HepG2 (cell line): ENCODE data around the gene CERS1. TPM values are rescaled to one million over a fixed set of nuclear protein-coding genes. Genes with fewer than 3 reads are reported as not detected.
A peak's percentile ranks its signal among the peaks of the same experiment; 100 is the strongest.

ENCODE experiments used
- ATAC-seq: fragments of 200-7000 bp; cut with Tn5 transposase; 3 replicates; pipeline ENCODE4 v1.9.1; 2020; ENCODE audit warnings: mild to moderate bottlenecking, moderate library complexity
- Bru-seq: library from RNA; stranded (reverse); fragments of 400-500 nt; gene quantifications from one replicate; lab custom pipeline; 2021; lab: Mats Ljungman, UMichigan
- BruChase-seq, 2 experiments: library from RNA; stranded (reverse); fragments of 400-500 nt; gene quantifications; one replicate each; lab custom pipeline; 2021; lab: Mats Ljungman, UMichigan
- BruUV-seq: library from RNA; stranded (reverse); fragments of 400-500 nt; replicated peaks from 2 replicates; lab custom pipeline; 2021; lab: Mats Ljungman, UMichigan
- CTCF ChIA-PET: fragments of 300-600 bp; formaldehyde crosslinking; extraction: SDS; loops from one replicate; lab custom pipeline; 2021; ENCODE audit warnings: low total read pairs, inconsistent platforms, low intra/inter-chr PET ratio; lab: Yijun Ruan, JAX
- POLR2A ChIA-PET: fragments of 350-600 bp; sonication (Branson Sonifier 250); formaldehyde crosslinking; loops from one replicate; lab custom pipeline; 2020; ENCODE audit warnings: antibody characterized with exemption, inconsistent platforms; lab: Yijun Ruan, JAX
- DNase-seq: peaks from one replicate; pipeline ENCODE4 v3.0.0-alpha.2; 2015; ENCODE audit warnings: low spot score
- FAIRE-seq: peaks from 3 replicates; lab custom pipeline; 2011; peaks lifted over from hg19 to GRCh38; lab: Jason Lieb, UNC
- H2AFZ ChIP-seq: one replicate; pipeline ENCODE4 v1.6.1; 2011; ENCODE audit warnings: low read length, inconsistent platforms
- H3K27ac ChIP-seq: fragments of 300-600 bp; 3 replicates; pipeline ENCODE4 v1.8.0; 2011; ENCODE audit warnings: mixed run types, mild to moderate bottlenecking, mixed read lengths, low read length, inconsistent platforms; ENCODE audit not compliant: insufficient read depth; ENCODE audit errors: extremely low read length
- H3K27me3 ChIP-seq, 2 experiments: fragments of 200-600 bp in 1 of 2; 2 replicates in 1 of 2; 3 replicates in 1 of 2; pipeline versions ENCODE4 v1.6.0 to v1.8.0; 2011; ENCODE audit warnings: low read length in 2 of 2, mild to moderate bottlenecking in 2 of 2, moderate library complexity in 2 of 2, inconsistent platforms in 1 of 2; ENCODE audit not compliant: insufficient read depth in 2 of 2, control insufficient read depth in 1 of 2
- H3K36me3 ChIP-seq, 2 experiments: fragments of 200-600 bp in 1 of 2; replicated peaks in 1 of 2; 2 replicates in 1 of 2; 3 replicates in 1 of 2; pipeline versions ENCODE4 v1.5.1 to v1.8.0; 2011; ENCODE audit warnings: low read length in 2 of 2, inconsistent platforms in 1 of 2; ENCODE audit not compliant: insufficient read depth in 2 of 2, control insufficient read depth in 1 of 2
- H3K4me1 ChIP-seq: 2 replicates; pipeline ENCODE4 v1.5.1; 2012; ENCODE audit warnings: low read length, inconsistent platforms; ENCODE audit not compliant: insufficient read depth
- H3K4me2 ChIP-seq: 2 replicates; pipeline ENCODE4 v1.6.0; 2011; ENCODE audit warnings: low read depth, low read length, inconsistent platforms
- H3K4me3 ChIP-seq, 3 experiments: fragments of 200-600 bp in 1 of 3; sonication (generic), shearing (Covaris generic) in 1 of 3; replicated peaks in 1 of 3; 2 replicates each; pipeline ENCODE4 v1.5.1; 2011 to 2016; ENCODE audit warnings: low read length in 3 of 3, inconsistent platforms in 2 of 3, low read depth in 2 of 3, mild to moderate bottlenecking in 2 of 3, control low read depth in 1 of 3, mixed read lengths in 1 of 3; ENCODE audit not compliant: insufficient read depth in 1 of 3
- H3K79me2 ChIP-seq: one replicate; pipeline ENCODE4 v1.6.1; 2011; ENCODE audit warnings: low read length, inconsistent platforms; ENCODE audit not compliant: insufficient read depth
- H3K9ac ChIP-seq: 2 replicates; pipeline ENCODE4 v1.6.0; 2011; ENCODE audit warnings: mild to moderate bottlenecking, low read depth, low read length, inconsistent platforms; ENCODE audit not compliant: insufficient read depth
- H3K9me3 ChIP-seq: 2 replicates; pipeline ENCODE4 v1.5.1; 2012; ENCODE audit warnings: mild to moderate bottlenecking, low read length
- H4K20me1 ChIP-seq: 2 replicates; pipeline ENCODE4 v1.6.0; 2011; ENCODE audit warnings: inconsistent platforms, mild to moderate bottlenecking, low read length, moderate library complexity; ENCODE audit not compliant: insufficient read depth
- SAFB2 ChIP-seq: sonication (generic); formaldehyde crosslinking; IDR thresholded peaks from 2 replicates; pipeline ENCODE4 v1.5.1; 2020; ENCODE audit warnings: missing genetic modification reagents, low read depth, mild to moderate bottlenecking, borderline replicate concordance
- SPEN ChIP-seq: sonication (generic); formaldehyde crosslinking; IDR thresholded peaks from 2 replicates; pipeline ENCODE4 v1.5.1; 2020; ENCODE audit warnings: low read depth, mild to moderate bottlenecking, missing genetic modification reagents
- TAF1 ChIP-seq: sonication (generic); formaldehyde crosslinking; IDR thresholded peaks from 2 replicates; pipeline ENCODE4 v1.4.0; 2020; ENCODE audit warnings: missing genetic modification reagents
- TEAD3 ChIP-seq: optimal IDR thresholded peaks from 2 replicates; pipeline ENCODE3; 2016; ENCODE audit warnings: borderline replicate concordance
- WGBS: methylation state at CpG from one replicate; pipeline ENCODE4 v1.1.6; 2017; ENCODE audit warnings: low lambda C conversion rate; 5-methylcytosine and 5-hydroxymethylcytosine counted together
- in situ Hi-C: cut with HindIII; loops from 2 replicates; pipeline ENCODE4 v1.10.0; 2017; ENCODE audit warnings: low pct_unique_long_range_greater_than_20kb; ENCODE audit not compliant: extremely low pct_ligation_motif_present
- intact Hi-C: fragments of 100-400 bp; cut with micrococcal nuclease; formaldehyde crosslinking; loops from one replicate; pipeline ENCODE4 v1.10.0; 2022; ENCODE audit not compliant: unreplicated experiment
- long read RNA-seq, 2 experiments: library from RNA in 1 of 2; library from polyadenylated mRNA in 1 of 2; stranded (forward) in 1 of 2; unstranded in 1 of 2; transcript quantifications; one replicate each; pipeline ENCODE4 v2.0.0, GENCODE V29; 2019 to 2022
- polyA minus RNA-seq, 3 experiments: library from RNA; depleted of rRNA, polyadenylated mRNA; stranded (reverse); fragments of >200 nt; gene quantifications; 2 replicates each; pipeline ENCODE4 v1.2.3, GENCODE V29; 2011; ENCODE audit warnings: low replicate concordance in 1 of 3
- polyA plus RNA-seq, 8 experiments: library from polyadenylated mRNA; depleted of rRNA in 3 of 8; stranded (reverse) in 7 of 8; unstranded in 1 of 8; fragments of >200 nt; fragmentation: Illumina TruSeq in 4 of 8; extraction: Trizol in 4 of 8; gene quantifications; 2 replicates each; pipeline versions ENCODE4 v1.2.1 to v1.2.3, GENCODE V29; 2011 to 2016; ENCODE audit warnings: low read depth in 4 of 8, missing spikeins in 1 of 8, mixed read lengths in 1 of 8; ENCODE audit not compliant: insufficient read depth in 1 of 8
- total RNA-seq, 5 experiments: library from RNA; depleted of rRNA; stranded (reverse); fragments of >200 nt; fragmentation: Illumina TruSeq; extraction: Trizol; gene quantifications; 2 replicates each; pipeline ENCODE4 v1.2.3, GENCODE V29; 2016; ENCODE audit warnings: low read depth in 1 of 5
- TF ChIP-seq, protein P1 (sequence below): IDR thresholded peaks from 2 replicates; pipeline ENCODE4 v1.6.1; 2016; ENCODE audit warnings: missing compliant biosample characterization, missing genetic modification reagents, borderline replicate concordance
- TF ChIP-seq, protein P2 (sequence below): IDR thresholded peaks from 2 replicates; pipeline ENCODE4 v1.6.1; 2012; ENCODE audit warnings: inconsistent platforms
- TF ChIP-seq, protein P3 (sequence below): sonication (generic); formaldehyde crosslinking; IDR thresholded peaks from 2 replicates; pipeline ENCODE4 v1.8.1; 2023; ENCODE audit warnings: mild to moderate bottlenecking, moderate library complexity, missing genetic modification reagents
- TF ChIP-seq, protein P4 (sequence below): sonication (generic); formaldehyde crosslinking; IDR thresholded peaks from 2 replicates; pipeline ENCODE4 v1.8.0; 2022; ENCODE audit warnings: low read depth, missing genetic modification reagents

The CERS1 gene, protein sequence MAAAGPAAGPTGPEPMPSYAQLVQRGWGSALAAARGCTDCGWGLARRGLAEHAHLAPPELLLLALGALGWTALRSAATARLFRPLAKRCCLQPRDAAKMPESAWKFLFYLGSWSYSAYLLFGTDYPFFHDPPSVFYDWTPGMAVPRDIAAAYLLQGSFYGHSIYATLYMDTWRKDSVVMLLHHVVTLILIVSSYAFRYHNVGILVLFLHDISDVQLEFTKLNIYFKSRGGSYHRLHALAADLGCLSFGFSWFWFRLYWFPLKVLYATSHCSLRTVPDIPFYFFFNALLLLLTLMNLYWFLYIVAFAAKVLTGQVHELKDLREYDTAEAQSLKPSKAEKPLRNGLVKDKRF
- 2.3 and 4.6 TPM in 2 replicates for total RNA-seq (2016; rRNA removed; fragmentation: Illumina TruSeq; extraction: Trizol)
- total RNA-seq (2016; cell fraction: cytosol; rRNA removed; fragmentation: Illumina TruSeq; extraction: Trizol; ENCODE audit: low read depth) = 5.9 and 6.2 TPM in 2 replicates
- total RNA-seq (2016; cell fraction: insoluble cytoplasmic fraction; rRNA removed; fragmentation: Illumina TruSeq; extraction: Trizol) = 2.4 and 5.4 TPM in 2 replicates
- total RNA-seq (2016; cell fraction: membrane; rRNA removed; fragmentation: Illumina TruSeq; extraction: Trizol) = 8.1 and 8.5 TPM in 2 replicates
- total RNA-seq (2016; cell fraction: nucleus; rRNA removed; fragmentation: Illumina TruSeq; extraction: Trizol) = 3.8 and 4.7 TPM in 2 replicates
- 9.8 and 18.8 TPM in 2 replicates for polyA plus RNA-seq (2011; rRNA removed)
- 11.5 and 15.3 TPM in 2 replicates for polyA plus RNA-seq (2011; cell fraction: cytosol; rRNA removed)
- 12.2 and 12.9 TPM in 2 replicates for polyA plus RNA-seq (2011; cell fraction: nucleus; rRNA removed)
- polyA plus RNA-seq (2012) = 4.3 and 5.9 TPM in 2 replicates
- 8.6 and 10.1 TPM in 2 replicates for polyA plus RNA-seq (2016; cell fraction: cytosol; fragmentation: Illumina TruSeq; extraction: Trizol; ENCODE audit: low read depth)
- 3.8 and 4.5 TPM in 2 replicates for polyA plus RNA-seq (2016; cell fraction: insoluble cytoplasmic fraction; fragmentation: Illumina TruSeq; extraction: Trizol; ENCODE audit: low read depth)
- 11.3 and 12.9 TPM in 2 replicates for polyA plus RNA-seq (2016; cell fraction: membrane; fragmentation: Illumina TruSeq; extraction: Trizol; ENCODE audit: low read depth)
- 11.5 and 12.9 TPM in 2 replicates for polyA plus RNA-seq (2016; cell fraction: nucleus; fragmentation: Illumina TruSeq; extraction: Trizol; ENCODE audit: insufficient read depth, low read depth)
- 13.1 and 35.4 TPM in 2 replicates for polyA minus RNA-seq (2011; rRNA and poly(A)+ RNA removed; ENCODE audit: low replicate concordance)
- polyA minus RNA-seq (2011; cell fraction: cytosol; rRNA and poly(A)+ RNA removed) = 8.0 and 9.5 TPM in 2 replicates
- 1.7 and 2.4 TPM in 2 replicates for polyA minus RNA-seq (2011; cell fraction: nucleus; rRNA and poly(A)+ RNA removed)
- Bru-seq, nascent RNA = percentile 39 among the genes with signal in this experiment
- BruChase-seq, experiment 1, labeled RNA remaining after a 6-hour chase = percentile 72 among the genes with signal in this experiment
- BruChase-seq, experiment 2, labeled RNA remaining after a 2-hour chase = percentile 49 among the genes with signal in this experiment
- long read RNA-seq, experiment 1, partial matches to known transcripts = 2 of 5 reads
- long read RNA-seq, experiment 1, other reads (novel, unspliced or antisense) = 0 of 5 reads
- long read RNA-seq, experiment 2, transcript CERS1-204 (8 exons, 2,517 nt) = major isoform, 10 of 35 reads
- long read RNA-seq, experiment 2, transcript CERS1-201 (6 exons, 2,094 nt) = minor isoform, 8 of 35 reads
- long read RNA-seq, experiment 2, partial matches to known transcripts = 6 of 35 reads
- long read RNA-seq, experiment 2, other reads (novel, unspliced or antisense) = 11 of 35 reads

DNA sequence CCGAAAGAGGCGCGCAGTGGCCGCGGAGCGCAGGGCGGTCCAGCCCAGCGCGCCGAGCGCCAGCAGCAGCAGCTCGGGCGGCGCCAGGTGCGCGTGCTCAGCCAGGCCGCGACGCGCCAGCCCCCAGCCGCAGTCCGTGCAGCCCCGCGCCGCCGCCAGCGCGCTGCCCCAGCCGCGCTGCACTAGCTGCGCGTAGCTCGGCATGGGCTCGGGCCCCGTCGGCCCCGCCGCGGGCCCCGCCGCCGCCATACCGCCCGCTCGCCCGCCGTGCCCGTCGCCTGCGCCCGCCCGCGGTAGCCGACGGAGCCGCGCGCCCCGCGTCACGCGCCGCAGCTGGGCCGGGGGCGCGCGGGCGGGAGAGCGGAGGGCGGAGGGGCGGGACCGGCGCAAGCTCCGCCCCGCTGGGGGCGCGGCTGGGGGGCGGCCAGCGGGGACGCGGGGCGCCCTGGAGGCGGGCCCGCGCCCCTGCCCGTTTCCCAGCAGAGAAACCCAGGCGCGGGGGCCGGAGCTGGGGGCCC, at the start of gene CERS1:
TSS of gene CERS1 (minus strand) at position 335 of the 518 bp plus-strand sequence. CDS start at position 249, 86 bp downstream.
- TF ChIP-seq TAF1 (CRISPR knock-in tag) (no peak), SAFB2 (0 out of 2 replicates have a peak, but pooled peaks have one; percentile 5), SPEN (CRISPR knock-in tag) (no peak), TEAD3 (CRISPR knock-in tag) (no peak)
- TF ChIP-seq, protein P1, sequence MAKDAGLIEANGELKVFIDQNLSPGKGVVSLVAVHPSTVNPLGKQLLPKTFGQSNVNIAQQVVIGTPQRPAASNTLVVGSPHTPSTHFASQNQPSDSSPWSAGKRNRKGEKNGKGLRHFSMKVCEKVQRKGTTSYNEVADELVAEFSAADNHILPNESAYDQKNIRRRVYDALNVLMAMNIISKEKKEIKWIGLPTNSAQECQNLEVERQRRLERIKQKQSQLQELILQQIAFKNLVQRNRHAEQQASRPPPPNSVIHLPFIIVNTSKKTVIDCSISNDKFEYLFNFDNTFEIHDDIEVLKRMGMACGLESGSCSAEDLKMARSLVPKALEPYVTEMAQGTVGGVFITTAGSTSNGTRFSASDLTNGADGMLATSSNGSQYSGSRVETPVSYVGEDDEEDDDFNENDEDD (CRISPR knock-in tag) = peak; percentile 61; the same call in 1 of the 2 replicates
- TF ChIP-seq, protein P2, sequence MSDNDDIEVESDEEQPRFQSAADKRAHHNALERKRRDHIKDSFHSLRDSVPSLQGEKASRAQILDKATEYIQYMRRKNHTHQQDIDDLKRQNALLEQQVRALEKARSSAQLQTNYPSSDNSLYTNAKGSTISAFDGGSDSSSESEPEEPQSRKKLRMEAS = peak; percentile 75; the same call in 1 of the 2 replicates
- TF ChIP-seq, protein P3, sequence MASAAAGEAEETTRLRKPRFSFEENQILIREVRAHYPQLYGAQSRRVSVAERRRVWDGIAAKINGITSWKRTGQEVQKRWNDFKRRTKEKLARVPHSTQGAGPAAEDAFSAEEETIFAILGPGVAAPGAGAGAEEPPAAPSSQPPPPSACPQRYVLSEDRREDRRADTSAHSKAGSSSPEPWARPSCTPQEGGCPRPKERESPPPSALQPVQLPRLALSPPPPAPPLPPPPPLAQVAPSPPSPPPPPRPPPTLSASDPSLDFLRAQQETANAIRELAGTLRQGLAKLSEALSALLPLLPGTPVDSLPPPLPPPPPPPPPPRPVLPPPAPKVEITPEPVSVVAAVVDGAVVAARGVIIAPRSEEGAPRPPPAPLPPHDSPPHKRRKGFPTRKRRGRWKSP (CRISPR knock-in tag) = 0 out of 2 replicates have a peak, but pooled peaks have one; percentile 8
- TF ChIP-seq, protein P4, sequence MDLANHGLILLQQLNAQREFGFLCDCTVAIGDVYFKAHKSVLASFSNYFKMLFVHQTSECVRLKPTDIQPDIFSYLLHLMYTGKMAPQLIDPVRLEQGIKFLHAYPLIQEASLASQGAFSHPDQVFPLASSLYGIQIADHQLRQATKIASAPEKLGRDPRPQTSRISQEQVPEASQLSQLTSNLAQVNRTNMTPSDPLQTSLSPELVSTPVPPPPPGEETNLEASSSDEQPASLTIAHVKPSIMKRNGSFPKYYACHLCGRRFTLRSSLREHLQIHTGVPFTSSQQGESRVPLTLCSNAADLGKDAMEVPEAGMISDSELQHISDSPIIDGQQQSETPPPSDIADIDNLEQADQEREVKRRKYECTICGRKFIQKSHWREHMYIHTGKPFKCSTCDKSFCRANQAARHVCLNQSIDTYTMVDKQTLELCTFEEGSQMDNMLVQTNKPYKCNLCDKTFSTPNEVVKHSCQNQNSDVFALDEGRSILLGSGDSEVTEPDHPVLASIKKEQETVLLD (CRISPR knock-in tag) = peak; percentile 32; the same call in 1 of the 2 replicates
- no TSS peak for BruUV-seq
- intact Hi-C loops = loop anchor here (1.0 kb wide), 1 partner anchor 90 kb away; no protein-coding TSS in a partner anchor

More for the DNA sequence above, at the start of gene CERS1:
- H4K20me1 ChIP-seq = no peaks in the 10 kb centered on the region
- CTCF ChIA-PET = interaction anchor here (2.4 kb wide), 1 partner anchor 91 kb away, joined by 24 read pairs; no protein-coding TSS in a partner anchor
- DNase-seq = no peak
- H2AFZ ChIP-seq = no peak within 1 kb of the TSS
- H3K27ac ChIP-seq = no peak within 1 kb of the TSS
- no peak for FAIRE-seq
- H3K79me2 ChIP-seq = no peaks in the 10 kb centered on the region
- peaks cover 23% of the 10 kb centered on the region for H3K4me1 ChIP-seq
- H3K9me3 ChIP-seq = no peaks in the 10 kb centered on the region
- peaks cover 1 to 4% of the 10 kb centered on the region in 2 experiments; a peak in 2 of 5 replicates for H3K36me3 ChIP-seq
- peak within 1 kb of the TSS; percentile 46 to 75 (median 70); a peak in 5 of 6 replicates for H3K4me3 ChIP-seq
- peak; percentile 51 for ATAC-seq
- peak within 1 kb of the TSS; percentile 48 for H3K9ac ChIP-seq
- H3K4me2 ChIP-seq = peak within 1 kb of the TSS; percentile 81
- H3K27me3 ChIP-seq = no peaks in the 10 kb centered on the region; a peak in 1 of 5 replicates
- POLR2A ChIA-PET = interaction anchor here (0.7 to 2.5 kb wide), 3 partner anchors 12 to 91 kb away, joined by 3 to 11 read pairs (median 7); partner anchors contain the start of genes COPE and DDX49
- WGBS = no CpG with 5 or more reads among the region's 89 CpGs
- in situ Hi-C loops = loop anchor here (10.0 kb wide), 1 partner anchor 89 kb away; no protein-coding TSS in a partner anchor
